GM23338 (cell line): ENCODE data around the gene CWC27. TPM values are rescaled to one million over a fixed set of nuclear protein-coding genes. Genes with fewer than 3 reads are reported as not detected.

ENCODE experiments used
- ATAC-seq: fragments of 200-7000 bp; cut with Tn5 transposase; 3 replicates; pipeline ENCODE4 v1.9.1; 2020
- DNase-seq: peaks from one replicate; pipeline ENCODE4 v3.0.0-alpha.2; 2015; ENCODE audit warnings: low spot score
- H2AFZ ChIP-seq: fragments of 200-600 bp; sonication (generic); 2 replicates; pipeline ENCODE4 v1.8.0; 2016; ENCODE audit warnings: antibody characterized with exemption, mild to moderate bottlenecking, moderate library complexity
- H3F3A ChIP-seq: fragments of 200-600 bp; sonication (generic); replicated peaks from 2 replicates; pipeline ENCODE4 v1.8.0; 2017; ENCODE audit warnings: antibody characterized with exemption, mixed run types, low read depth
- H3K27ac ChIP-seq: fragments of 200-600 bp; sonication (generic); 2 replicates; pipeline ENCODE4 v1.6.1; 2016; ENCODE audit warnings: low read depth
- H3K27me3 ChIP-seq: fragments of 200-600 bp; sonication (generic); 2 replicates; pipeline ENCODE4 v1.8.0; 2016; ENCODE audit warnings: mild to moderate bottlenecking, mixed run types, moderate library complexity; ENCODE audit not compliant: insufficient read depth
- H3K36me3 ChIP-seq: fragments of 200-600 bp; sonication (generic); 2 replicates; pipeline ENCODE4 v1.8.0; 2016; ENCODE audit warnings: mild to moderate bottlenecking; ENCODE audit not compliant: insufficient read depth
- H3K4me1 ChIP-seq: fragments of 200-600 bp; sonication (generic); 2 replicates; pipeline ENCODE4 v1.8.0; 2016; ENCODE audit warnings: mild to moderate bottlenecking, moderate library complexity; ENCODE audit not compliant: insufficient read depth
- H3K4me2 ChIP-seq: fragments of 200-600 bp; sonication (generic); 2 replicates; pipeline ENCODE4 v1.7.1; 2017; ENCODE audit warnings: mixed run types
- H3K4me3 ChIP-seq: fragments of 200-600 bp; sonication (generic); 2 replicates; pipeline ENCODE4 v1.6.1; 2016; ENCODE audit warnings: mixed run types
- H3K79me2 ChIP-seq: fragments of 200-600 bp; sonication (generic); replicated peaks from 2 replicates; pipeline ENCODE4 v1.8.0; 2017; ENCODE audit warnings: mild to moderate bottlenecking; ENCODE audit not compliant: insufficient read depth
- H3K9me2 ChIP-seq: fragments of 200-600 bp; sonication (generic); 2 replicates; pipeline ENCODE4 v1.8.0; 2017; ENCODE audit not compliant: insufficient read depth
- H4K20me1 ChIP-seq: fragments of 200-600 bp; sonication (generic); replicated peaks from 2 replicates; pipeline ENCODE4 v1.8.0; 2017; ENCODE audit warnings: mild to moderate bottlenecking; ENCODE audit not compliant: insufficient read depth
- H3K27ac Mint-ChIP-seq: 2 replicates; pipeline ENCODE4 v1.8.0; 2020; ENCODE audit warnings: inconsistent platforms, mild to moderate bottlenecking, moderate library complexity, mixed read lengths
- H3K27me3 Mint-ChIP-seq: 3 replicates; pipeline ENCODE4 v1.8.0; 2022; ENCODE audit warnings: low read depth, mild to moderate bottlenecking, moderate library complexity, mixed read lengths, inconsistent platforms; ENCODE audit not compliant: insufficient read depth, poor library complexity
- H3K36me3 Mint-ChIP-seq: 3 replicates; pipeline ENCODE4 v1.8.0; 2021; ENCODE audit warnings: low read depth, mild to moderate bottlenecking, inconsistent platforms, moderate library complexity, mixed read lengths
- H3K4me1 Mint-ChIP-seq: 3 replicates; pipeline ENCODE4 v1.8.0; 2020; ENCODE audit warnings: mild to moderate bottlenecking, inconsistent platforms, mixed read lengths
- H3K4me3 Mint-ChIP-seq: 3 replicates; pipeline ENCODE4 v1.8.0; 2021; ENCODE audit warnings: moderate library complexity, mild to moderate bottlenecking, inconsistent platforms, mixed read lengths
- H3K9me3 Mint-ChIP-seq: 3 replicates; pipeline ENCODE4 v1.8.0; 2020; ENCODE audit warnings: moderate library complexity, mild to moderate bottlenecking, inconsistent platforms, mixed read lengths
- CREB1 ChIP-seq: fragments of 250-450 bp; sonication (Bioruptor Pico); IDR thresholded peaks from 2 replicates; pipeline ENCODE4 v1.5.0; 2020; ENCODE audit warnings: low read depth, mild to moderate bottlenecking, moderate library complexity
- JUNB ChIP-seq: IDR thresholded peaks from one replicate; pipeline ENCODE4 v1.6.1; 2016; ENCODE audit warnings: antibody characterized with exemption; ENCODE audit not compliant: unreplicated experiment
- NANOG ChIP-seq: IDR thresholded peaks from 2 replicates; pipeline ENCODE4 v1.6.1; 2016; ENCODE audit warnings: antibody characterized with exemption, borderline replicate concordance
- REST ChIP-seq: IDR thresholded peaks from one replicate; pipeline ENCODE4 v1.6.1; 2018; ENCODE audit warnings: antibody characterized with exemption; ENCODE audit not compliant: unreplicated experiment
- ZNF114 ChIP-seq: fragments of 250-450 bp; sonication (Bioruptor Pico); IDR thresholded peaks from 2 replicates; pipeline ENCODE4 v1.5.0; 2020; ENCODE audit warnings: mild to moderate bottlenecking, moderate library complexity
- ZNF331 ChIP-seq: fragments of 250-450 bp; sonication (Bioruptor Pico); IDR thresholded peaks from 2 replicates; pipeline ENCODE4 v1.5.0; 2020; ENCODE audit warnings: low read depth, mild to moderate bottlenecking, moderate library complexity
- ZNF462 ChIP-seq: fragments of 250-450 bp; sonication (Bioruptor Pico); IDR thresholded peaks from 2 replicates; pipeline ENCODE4 v1.5.0; 2020; ENCODE audit warnings: mild to moderate bottlenecking, moderate library complexity
- polyA plus RNA-seq: library from polyadenylated mRNA; unstranded; fragments of >200 nt; fragmentation: Nextera tagmentation; extraction: Ambion mirVana; gene quantifications from 2 replicates; pipeline ENCODE4 v1.2.1, GENCODE V29; 2016
- total RNA-seq: library from RNA; depleted of rRNA; stranded (reverse); fragments of >200 nt; shearing (Covaris generic); gene quantifications from 2 replicates; pipeline ENCODE4 v1.2.3, GENCODE V29; 2014
- TF ChIP-seq, protein P1 (sequence below), 2 experiments: fragments of 200-600 bp in 1 of 2; sonication (generic) in 1 of 2; conservative IDR thresholded peaks; 2 replicates each; pipeline versions ENCODE4 v1.5.1 to v1.6.1; 2016 to 2017; ENCODE audit warnings: antibody characterized with exemption in 2 of 2, low read depth in 2 of 2, mild to moderate bottlenecking in 2 of 2, moderate library complexity in 1 of 2

The CWC27 gene
- total and polyA plus RNA-seq, 2 experiments from 2014 or later, result 27.7 to 115 TPM

- no peak overlapping the region for H3K4me3 Mint-ChIP-seq
- H3K4me1 ChIP-seq, result no peaks in the 10 kb centered on the region
- H3K4me2 ChIP-seq, result no peak overlapping the region
- H3K4me3 ChIP-seq, result no peak overlapping the region
- no peak overlapping the region for H3K27ac Mint-ChIP-seq
- no peak overlapping the region for H2AFZ ChIP-seq
- H3F3A ChIP-seq, result no peaks in the 10 kb centered on the region
- H3K36me3 ChIP-seq, result no peaks in the 10 kb centered on the region
- ATAC-seq, result no peak
- H3K9me3 Mint-ChIP-seq, result no peaks in the 10 kb centered on the region
- H3K27me3 ChIP-seq, result no peaks in the 10 kb centered on the region
- H3K27ac ChIP-seq, result no peak overlapping the region
- H3K9me2 ChIP-seq, result no peaks in the 10 kb centered on the region
- H3K4me1 Mint-ChIP-seq, result no peaks in the 10 kb centered on the region
- TF ChIP-seq JUNB (no peak), REST (no peak), NANOG (no peak), ZNF462 (no peak), ZNF114 (CRISPR knock-in tag) (no peak), CREB1 (CRISPR knock-in tag) (no peak), ZNF331 (CRISPR knock-in tag) (no peak)
- TF ChIP-seq, protein P1, sequence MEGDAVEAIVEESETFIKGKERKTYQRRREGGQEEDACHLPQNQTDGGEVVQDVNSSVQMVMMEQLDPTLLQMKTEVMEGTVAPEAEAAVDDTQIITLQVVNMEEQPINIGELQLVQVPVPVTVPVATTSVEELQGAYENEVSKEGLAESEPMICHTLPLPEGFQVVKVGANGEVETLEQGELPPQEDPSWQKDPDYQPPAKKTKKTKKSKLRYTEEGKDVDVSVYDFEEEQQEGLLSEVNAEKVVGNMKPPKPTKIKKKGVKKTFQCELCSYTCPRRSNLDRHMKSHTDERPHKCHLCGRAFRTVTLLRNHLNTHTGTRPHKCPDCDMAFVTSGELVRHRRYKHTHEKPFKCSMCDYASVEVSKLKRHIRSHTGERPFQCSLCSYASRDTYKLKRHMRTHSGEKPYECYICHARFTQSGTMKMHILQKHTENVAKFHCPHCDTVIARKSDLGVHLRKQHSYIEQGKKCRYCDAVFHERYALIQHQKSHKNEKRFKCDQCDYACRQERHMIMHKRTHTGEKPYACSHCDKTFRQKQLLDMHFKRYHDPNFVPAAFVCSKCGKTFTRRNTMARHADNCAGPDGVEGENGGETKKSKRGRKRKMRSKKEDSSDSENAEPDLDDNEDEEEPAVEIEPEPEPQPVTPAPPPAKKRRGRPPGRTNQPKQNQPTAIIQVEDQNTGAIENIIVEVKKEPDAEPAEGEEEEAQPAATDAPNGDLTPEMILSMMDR (conservative IDR thresholded peaks at IDR 0.05; ENCODE audit: low read depth in 2 of 2), result no peak
- no peak for DNase-seq
- H3K36me3 Mint-ChIP-seq, result no peaks in the 10 kb centered on the region
- no peaks in the 10 kb centered on the region for H4K20me1 ChIP-seq
- H3K27me3 Mint-ChIP-seq, result no peaks in the 10 kb centered on the region
- H3K79me2 ChIP-seq, result no peaks in the 10 kb centered on the region
Measured at GRCh38 chr5:64947031-64947430, 178.3 kb downstream of the CWC27 start.
